Measurements from ENCODE around the gene ZNF3.

ZNF3 gene

GRCh38 chr7:100109521-100110163, 28.1 kb upstream of the ZNF3 start:
- no peak for DNase-seq

- no peak for DNase-seq
Measured at GRCh38 chr7:100107890-100108289, 26.4 kb upstream of the ZNF3 start.

GRCh38 chr7:100107125-100107737, 25.7 kb upstream of the ZNF3 start:
- no peak for DNase-seq

DNA sequence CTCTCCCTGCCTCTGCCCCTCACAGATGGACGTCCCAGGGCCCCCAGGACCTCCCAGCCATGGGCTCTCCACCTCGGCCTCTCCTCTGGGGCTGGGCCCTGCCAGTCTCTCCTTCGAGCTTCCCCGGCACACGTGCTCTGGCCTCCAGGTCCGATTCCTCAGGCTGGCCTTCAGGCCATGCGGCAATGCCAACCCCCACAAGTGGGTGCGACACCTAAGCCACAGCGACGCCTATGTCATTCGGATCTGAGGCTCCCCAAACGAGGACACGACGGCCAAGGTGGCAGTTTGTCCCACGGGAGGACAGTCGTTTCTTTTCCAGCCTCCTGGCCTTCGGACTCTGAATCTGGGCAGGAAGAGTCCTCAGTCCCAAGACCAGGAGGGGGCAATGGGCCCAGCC, 25.1 kb upstream of the ZNF3 start:
- no peak for DNase-seq

DNA sequence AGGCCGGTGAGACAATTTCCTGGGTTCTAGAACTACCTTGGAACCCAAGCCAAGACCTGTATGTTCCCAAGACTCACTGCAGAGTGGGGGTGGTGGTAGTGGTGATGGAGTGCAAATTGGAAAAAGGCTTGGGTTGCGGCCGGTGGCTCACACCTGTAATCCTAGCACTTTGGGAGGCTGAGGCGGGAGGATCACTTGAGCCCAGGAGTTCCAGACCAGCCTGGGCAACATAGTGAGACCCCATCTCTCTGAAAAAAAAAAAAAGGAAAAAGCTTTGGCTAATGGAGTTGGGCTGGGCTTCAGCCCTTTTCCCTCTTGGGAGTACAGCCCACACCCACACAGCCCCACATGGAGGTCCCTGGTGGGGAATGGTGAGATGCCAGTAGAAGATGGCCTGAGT, 24.0 kb upstream of the ZNF3 start:
- no peak for DNase-seq

GRCh38 chr7:100102950-100103840, 21.7 kb upstream of the ZNF3 start:
- no peak for DNase-seq

DNA sequence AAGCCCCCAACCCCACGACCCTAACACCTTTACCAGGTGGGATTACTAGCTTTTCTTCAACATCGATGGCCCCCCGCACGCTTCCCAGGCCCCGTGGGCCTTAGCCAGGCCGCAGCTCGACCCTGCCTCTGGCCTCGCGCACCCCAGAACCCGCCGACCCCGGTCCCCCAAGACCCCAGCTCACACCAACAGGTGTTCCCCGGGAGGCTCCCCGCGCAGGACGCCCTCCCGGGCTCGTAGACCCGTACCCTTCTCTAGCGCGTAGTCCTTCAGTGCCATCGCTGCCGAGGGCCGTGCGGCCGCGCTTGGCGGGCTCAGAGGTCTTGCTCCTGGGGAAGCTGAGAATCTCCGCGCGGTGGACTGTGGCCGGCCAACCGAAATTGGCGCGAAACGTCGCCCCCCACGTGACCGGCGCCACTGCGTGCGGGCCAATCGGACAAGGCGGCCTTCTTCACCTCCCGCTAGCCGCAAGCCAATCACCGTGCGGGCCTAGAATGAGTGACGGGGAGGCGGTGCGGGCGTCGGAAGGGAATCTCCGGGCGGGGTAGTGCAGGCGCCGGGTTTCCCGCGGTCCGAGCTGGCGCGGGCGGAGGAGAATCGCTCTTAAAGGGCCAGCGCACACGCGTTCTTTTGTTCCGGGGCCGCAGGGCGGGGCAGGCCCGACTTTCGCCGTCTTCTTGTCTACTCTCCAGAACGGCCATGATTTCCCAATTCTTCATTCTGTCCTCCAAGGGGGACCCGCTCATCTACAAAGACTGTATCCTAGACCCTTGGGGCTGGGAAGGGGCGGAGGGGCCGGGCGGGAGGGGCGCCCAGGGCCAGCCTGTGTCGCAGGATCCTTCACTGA, 19.7 kb upstream of the ZNF3 start, which contains the start of the genes AP4M1 and MCM7:
AP4M1 (plus strand) TSS at position 628 of the 847 bp plus-strand sequence; CDS start at position 700, 72 bp downstream.
MCM7 (minus strand) TSS at position 382 of the 847 bp plus-strand sequence; CDS start at position 279, 103 bp downstream.
- peak; percentile 93 to 99 (median 94) for DNase-seq

DNA sequence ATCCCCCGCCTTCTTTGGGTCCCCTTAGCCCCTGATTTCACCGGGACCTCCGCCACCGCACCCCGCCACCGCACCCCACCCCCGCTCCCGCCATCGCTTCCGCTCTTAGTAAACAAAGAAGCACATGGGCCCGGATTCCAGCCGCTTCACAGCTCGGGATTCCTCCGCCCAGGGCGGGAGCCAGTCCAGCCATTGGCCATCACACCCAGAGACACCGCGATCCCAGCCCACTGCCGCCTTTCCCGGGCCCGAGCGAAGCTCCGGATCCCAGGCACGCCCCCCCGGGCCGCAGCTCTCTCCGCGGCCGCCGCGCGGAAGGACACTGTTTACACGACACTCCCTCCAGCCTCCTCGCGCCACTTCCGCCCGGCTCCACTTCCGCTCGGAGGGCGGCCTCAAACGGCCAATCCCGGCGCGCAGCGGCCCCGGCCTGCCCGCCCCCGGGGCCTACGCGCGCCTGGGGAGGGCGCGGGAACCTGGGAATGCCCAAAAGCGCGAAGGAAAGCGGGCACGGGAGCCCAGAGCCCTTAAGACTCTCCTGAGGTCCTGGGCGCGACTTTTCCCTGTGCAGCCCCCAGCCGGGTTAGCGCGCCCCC, 19.0 kb upstream of the ZNF3 start:
- peak; percentile 77 to 90 (median 80) for DNase-seq

DNA sequence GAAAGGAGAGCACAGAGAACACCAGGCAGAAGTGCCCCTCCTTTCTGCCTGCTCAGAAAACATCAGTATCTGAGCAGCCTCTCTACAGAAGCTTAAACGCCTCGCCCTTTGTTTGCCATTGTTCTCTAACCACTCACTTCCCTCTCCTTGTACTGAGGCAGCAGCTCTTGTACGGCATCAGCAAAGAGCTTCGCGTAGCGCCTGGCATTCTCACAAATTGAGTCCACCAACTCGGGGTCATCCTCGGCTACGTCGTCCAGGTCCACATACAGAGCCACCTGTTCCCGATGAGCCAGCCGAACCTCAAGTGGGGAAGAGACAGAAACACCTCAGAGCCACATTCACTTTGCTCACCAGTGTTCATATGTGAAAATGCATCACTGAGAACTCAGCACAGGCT, 17.9 kb upstream of the ZNF3 start:
- no peak for DNase-seq

DNA sequence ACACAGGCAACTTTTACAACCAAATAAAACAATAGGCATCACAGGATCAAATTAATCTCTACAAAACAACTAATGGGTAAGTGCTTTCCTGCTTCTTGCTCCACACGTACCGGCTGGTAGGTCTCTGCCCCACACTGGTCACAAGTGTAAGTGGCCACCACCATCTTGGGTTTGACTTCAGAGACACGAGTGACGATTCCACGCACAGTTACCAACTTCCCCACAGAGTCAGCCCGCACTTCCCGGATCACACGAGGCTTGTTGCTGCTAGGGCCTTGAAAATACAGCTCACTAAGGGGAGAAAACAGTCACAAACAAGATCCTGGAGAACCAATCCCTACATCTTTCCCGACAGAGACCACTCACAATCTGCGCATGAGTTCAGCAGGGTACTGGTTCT, 17.4 kb upstream of the ZNF3 start:
- no peak for DNase-seq

DNA sequence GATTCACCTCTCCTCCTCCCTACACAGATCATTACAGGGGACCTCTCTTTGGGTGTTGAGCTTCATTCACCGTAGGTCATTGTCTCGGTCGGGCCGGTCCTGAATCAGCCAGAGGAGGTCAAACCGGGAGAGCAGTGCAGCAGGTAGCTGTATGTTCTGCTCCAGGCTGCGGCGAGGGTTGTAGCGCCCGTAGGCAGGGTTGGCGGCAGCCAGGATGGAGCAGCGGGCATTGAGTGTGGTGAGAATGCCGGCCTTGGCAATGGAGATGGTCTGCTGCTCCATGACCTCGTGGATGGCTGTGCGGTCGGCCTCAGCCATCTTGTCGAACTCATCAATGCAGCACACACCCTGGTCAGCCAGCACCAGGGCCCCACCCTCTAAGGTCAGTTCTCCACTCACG, 14.2 kb upstream of the ZNF3 start:
- no peak for DNase-seq

DNA sequence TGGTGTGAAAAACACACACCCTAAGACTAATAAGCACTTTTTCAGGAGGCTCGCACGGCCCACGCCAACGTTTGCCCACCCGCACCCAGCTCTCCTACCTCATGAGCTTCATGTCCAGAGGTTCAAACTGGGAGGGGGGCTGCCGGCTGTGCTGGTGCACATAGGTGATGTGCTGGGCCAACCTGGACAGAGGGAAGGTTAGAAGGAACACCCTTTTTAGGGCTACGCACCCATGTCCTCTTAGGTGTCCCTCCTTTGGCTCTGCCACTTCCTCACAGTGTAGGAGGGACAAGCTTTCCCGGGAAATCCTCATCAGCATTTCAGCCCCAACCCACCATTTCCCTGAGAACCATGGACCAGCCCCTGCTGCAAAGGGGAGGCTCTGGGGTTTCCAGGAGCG, 13.8 kb upstream of the ZNF3 start:
- DNase-seq, result no peak

- no peak for DNase-seq
Measured at GRCh38 chr7:100093925-100094486, 12.5 kb upstream of the ZNF3 start.

- no peak for DNase-seq
Measured at GRCh38 chr7:100093498-100093897, 12.0 kb upstream of the ZNF3 start.

DNA sequence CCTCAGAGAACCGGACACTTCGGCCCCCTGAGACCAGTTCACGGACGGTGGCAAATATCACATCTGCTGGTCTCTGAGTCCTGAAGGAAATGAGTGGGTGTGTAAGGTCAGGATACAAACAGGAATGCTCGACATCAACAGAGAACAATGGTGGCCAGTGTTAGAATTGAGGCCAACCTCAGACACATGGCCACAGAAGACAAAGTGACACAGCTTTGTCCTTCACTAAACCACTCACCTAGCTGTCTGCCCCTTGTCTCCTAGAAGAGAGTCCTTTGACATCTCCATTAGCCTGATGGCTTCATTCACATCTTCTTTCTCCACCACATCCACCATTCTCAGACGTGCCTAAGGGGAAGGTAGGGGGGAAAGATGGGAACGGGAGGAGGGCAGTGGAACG, 11.5 kb upstream of the ZNF3 start:
- no peak for DNase-seq

GRCh38 chr7:100091411-100092181, 10.1 kb upstream of the ZNF3 start:
- DNase-seq, result no peak

DNA sequence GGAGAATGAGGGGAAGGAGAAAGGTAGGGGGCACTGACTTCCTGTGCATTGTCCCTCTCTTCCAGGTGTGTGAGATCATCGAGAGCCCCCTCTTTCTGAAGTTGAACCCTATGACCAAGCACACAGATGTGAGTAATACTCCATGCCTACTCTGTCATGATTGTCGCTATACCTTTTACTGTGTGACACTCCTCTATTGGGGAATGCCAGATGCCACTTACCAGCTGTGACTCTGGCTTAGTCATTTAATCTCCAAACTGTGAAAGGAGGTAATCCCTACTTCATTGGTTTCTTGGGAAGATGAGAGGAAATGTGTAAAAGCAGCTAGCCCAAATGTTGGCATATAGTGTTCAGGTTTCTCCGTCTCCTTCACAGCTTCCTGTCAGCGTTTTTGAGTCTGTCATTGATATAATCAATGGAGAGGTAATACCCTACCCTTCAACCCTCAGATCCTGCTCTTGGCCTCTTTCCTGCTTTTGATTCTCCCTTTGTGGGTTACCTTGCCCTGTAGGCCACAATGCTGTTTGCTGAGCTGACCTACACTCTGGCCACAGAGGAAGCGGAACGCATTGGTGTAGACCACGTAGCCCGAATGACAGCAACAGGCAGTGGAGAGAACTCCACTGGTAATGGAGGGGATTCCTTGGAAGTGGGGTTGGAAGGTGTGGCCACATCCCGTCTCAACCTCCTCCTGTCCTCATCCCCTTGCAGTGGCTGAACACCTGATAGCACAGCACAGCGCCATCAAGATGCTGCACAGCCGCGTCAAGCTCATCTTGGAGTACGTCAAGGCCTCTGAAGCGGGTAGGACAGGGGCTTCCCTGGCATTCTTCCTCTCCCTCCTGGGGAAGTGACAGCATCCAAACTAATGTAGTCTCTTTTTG, 9.2 kb upstream of the ZNF3 start:
- DNase-seq, result no peak

- DNase-seq, result no peak
Measured at GRCh38 chr7:100089458-100090196, 8.1 kb upstream of the ZNF3 start.

Data from T-helper 1 cell (primary cell).